C4-2B (cell line): ENCODE data around the gene DXO.

Experiments
- H3K27ac ChIP-seq: fragments of 450-650 bp; 2 replicates; pipeline ENCODE4 v1.5.1; 2017
- CTCF ChIP-seq: fragments of 450-650 bp; conservative IDR thresholded peaks from 2 replicates; pipeline ENCODE4 v1.5.1; 2017; ENCODE audit warnings: mild to moderate bottlenecking
- ZFX ChIP-seq: fragments of 450-650 bp; IDR thresholded peaks from 2 replicates; pipeline ENCODE4 v1.6.1; 2017

DXO gene

GRCh38 chr6:31947070-31947675 is 24.8 kb downstream of the DXO start:
- TF ChIP-seq ZFX = no peak
- H3K27ac ChIP-seq = no peak overlapping the region

GRCh38 chr6:31946370-31946885 is 25.5 kb downstream of the DXO start:
- H3K27ac ChIP-seq = no peak overlapping the region
- TF ChIP-seq CTCF (no peak), ZFX (no peak)

DNA sequence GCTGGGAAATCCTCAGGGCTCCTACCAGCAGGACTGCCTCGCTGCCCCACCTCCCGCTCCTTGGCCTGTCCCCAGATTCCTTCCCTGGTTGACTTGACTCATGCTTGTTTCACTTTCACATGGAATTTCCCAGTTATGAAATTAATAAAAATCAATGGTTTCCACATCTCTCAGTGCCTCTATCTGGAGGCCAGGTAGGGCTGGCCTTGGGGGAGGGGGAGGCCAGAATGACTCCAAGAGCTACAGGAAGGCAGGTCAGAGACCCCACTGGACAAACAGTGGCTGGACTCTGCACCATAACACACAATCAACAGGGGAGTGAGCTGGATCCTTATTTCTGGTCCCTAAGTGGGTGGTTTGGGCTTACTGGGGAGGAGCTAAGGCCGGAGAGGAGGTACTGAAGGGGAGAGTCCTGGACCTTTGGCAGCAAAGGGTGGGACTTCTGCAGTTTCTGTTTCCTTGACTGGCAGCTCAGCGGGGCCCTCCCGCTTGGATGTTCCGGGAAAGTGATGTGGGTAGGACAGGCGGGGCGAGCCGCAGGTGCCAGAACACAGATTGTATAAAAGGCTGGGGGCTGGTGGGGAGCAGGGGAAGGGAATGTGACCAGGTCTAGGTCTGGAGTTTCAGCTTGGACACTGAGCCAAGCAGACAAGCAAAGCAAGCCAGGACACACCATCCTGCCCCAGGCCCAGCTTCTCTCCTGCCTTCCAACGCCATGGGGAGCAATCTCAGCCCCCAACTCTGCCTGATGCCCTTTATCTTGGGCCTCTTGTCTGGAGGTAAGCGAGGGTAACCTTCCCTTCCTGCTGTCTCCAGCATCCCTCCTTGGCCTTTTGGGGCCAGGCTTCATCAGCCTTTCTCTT is 26.2 kb downstream of the DXO start, which contains the start of gene CFB:
CFB (plus strand) TSS at position 589 of the 863 bp plus-strand sequence; CDS start at position 716, 127 bp downstream.
- no peak within 1 kb of the TSS for H3K27ac ChIP-seq
- TF ChIP-seq CTCF = no peak
- TF ChIP-seq ZFX = no peak

DNA sequence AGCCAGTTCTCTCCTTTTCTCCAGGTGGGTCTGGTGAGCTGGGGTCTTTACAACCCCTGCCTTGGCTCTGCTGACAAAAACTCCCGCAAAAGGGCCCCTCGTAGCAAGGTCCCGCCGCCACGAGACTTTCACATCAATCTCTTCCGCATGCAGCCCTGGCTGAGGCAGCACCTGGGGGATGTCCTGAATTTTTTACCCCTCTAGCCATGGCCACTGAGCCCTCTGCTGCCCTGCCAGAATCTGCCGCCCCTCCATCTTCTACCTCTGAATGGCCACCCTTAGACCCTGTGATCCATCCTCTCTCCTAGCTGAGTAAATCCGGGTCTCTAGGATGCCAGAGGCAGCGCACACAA is 26.8 kb downstream of the DXO start:
- TF ChIP-seq CTCF (no peak), ZFX (no peak)
- H3K27ac ChIP-seq = no peak overlapping the region

DNA sequence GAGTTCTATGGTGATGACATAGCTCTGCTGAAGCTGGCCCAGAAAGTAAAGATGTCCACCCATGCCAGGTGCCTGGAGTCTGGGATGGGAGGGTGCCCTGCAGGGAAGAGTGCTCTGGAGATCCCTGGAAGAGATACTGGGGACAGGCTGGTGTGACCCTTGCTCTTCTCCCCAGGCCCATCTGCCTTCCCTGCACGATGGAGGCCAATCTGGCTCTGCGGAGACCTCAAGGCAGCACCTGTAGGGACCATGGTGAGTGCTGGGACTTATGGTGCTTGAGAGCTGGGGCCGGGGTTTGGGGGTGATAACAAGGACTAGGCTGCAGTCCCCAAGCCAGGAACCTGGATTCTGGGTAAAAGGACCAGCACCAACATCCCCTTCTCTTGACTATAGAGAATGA is 28.2 kb downstream of the DXO start:
- no peak overlapping the region for H3K27ac ChIP-seq
- TF ChIP-seq CTCF = no peak
- no peak for TF ChIP-seq ZFX

GRCh38 chr6:31940256-31940664 is 31.7 kb downstream of the DXO start:
- TF ChIP-seq CTCF = no peak
- TF ChIP-seq ZFX = no peak
- no peak overlapping the region for H3K27ac ChIP-seq

DNA sequence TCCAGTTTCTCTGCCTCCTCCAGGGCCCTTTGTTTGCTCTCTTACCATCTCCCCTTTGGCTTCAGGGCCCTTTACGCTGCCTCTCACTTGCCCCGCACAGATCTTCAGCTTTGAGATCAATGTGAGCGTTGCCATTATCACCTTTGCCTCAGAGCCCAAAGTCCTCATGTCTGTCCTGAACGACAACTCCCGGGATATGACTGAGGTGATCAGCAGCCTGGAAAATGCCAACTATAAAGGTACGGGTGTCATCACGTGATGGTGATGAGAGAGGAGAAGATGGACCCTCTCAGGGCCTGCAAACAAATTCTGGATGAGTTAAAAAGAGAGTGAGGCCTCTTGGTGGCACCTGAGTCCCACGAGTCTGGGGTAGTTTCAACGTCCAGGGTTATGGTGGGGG is 36.1 kb downstream of the DXO start:
- no peak overlapping the region for H3K27ac ChIP-seq
- TF ChIP-seq ZFX (no peak), CTCF (no peak)
